WTC11 (cell line): ENCODE data around the gene MTMR6. TPM values are rescaled to one million over a fixed set of nuclear protein-coding genes. Genes with fewer than 3 reads are reported as not detected.

Experiments used
- ATAC-seq: fragments of 200-7000 bp; cut with Tn5 transposase; 2 replicates; pipeline ENCODE4 v1.10.0; 2021; ENCODE audit warnings: mild to moderate bottlenecking, moderate library complexity
- CTCF ChIA-PET: fragments of 300-600 bp; sonication (Branson Sonifier 250); formaldehyde crosslinking; loops from one replicate; lab custom pipeline; 2021; ENCODE audit warnings: antibody characterized with exemption; lab: Charles Lee
- POLR2A ChIA-PET: fragments of 350-600 bp; sonication (Branson Sonifier 250); formaldehyde crosslinking; loops from one replicate; lab custom pipeline; 2021; ENCODE audit warnings: antibody characterized with exemption; lab: Charles Lee
- DNase-seq: peaks from one replicate; pipeline ENCODE4 v3.0.0; 2021; ENCODE audit warnings: low spot score
- H3K27ac Mint-ChIP-seq: 2 replicates; pipeline ENCODE4 v1.8.0; 2021; ENCODE audit warnings: mixed read lengths
- H3K27me3 Mint-ChIP-seq: 2 replicates; pipeline ENCODE4 v1.8.0; 2021; ENCODE audit warnings: low read depth, mild to moderate bottlenecking, moderate library complexity, mixed read lengths
- H3K36me3 Mint-ChIP-seq: 2 replicates; pipeline ENCODE4 v1.8.0; 2021; ENCODE audit warnings: mixed read lengths
- H3K4me1 Mint-ChIP-seq: 2 replicates; pipeline ENCODE4 v1.8.0; 2022; ENCODE audit warnings: mixed read lengths
- H3K4me3 Mint-ChIP-seq: 2 replicates; pipeline ENCODE4 v1.8.0; 2021; ENCODE audit warnings: mild to moderate bottlenecking, moderate library complexity, mixed read lengths
- H3K9me3 Mint-ChIP-seq: 2 replicates; pipeline ENCODE4 v1.8.0; 2021; ENCODE audit warnings: mixed read lengths
- ATF1 ChIP-seq: sonication (generic); formaldehyde crosslinking; IDR thresholded peaks from 2 replicates; pipeline ENCODE4 v1.8.1; 2023; ENCODE audit warnings: mild to moderate bottlenecking, moderate library complexity, missing genetic modification reagents
- ATF6 ChIP-seq: sonication (generic); formaldehyde crosslinking; IDR thresholded peaks from 2 replicates; pipeline ENCODE4 v1.8.1; 2023; ENCODE audit warnings: mild to moderate bottlenecking, missing genetic modification reagents
- E2F1 ChIP-seq: sonication (generic); formaldehyde crosslinking; IDR thresholded peaks from 2 replicates; pipeline ENCODE4 v1.8.0; 2022; ENCODE audit warnings: mild to moderate bottlenecking, missing genetic modification reagents
- E2F4 ChIP-seq: sonication (generic); formaldehyde crosslinking; IDR thresholded peaks from 2 replicates; pipeline ENCODE4 v1.8.1; 2022; ENCODE audit warnings: low read depth, mild to moderate bottlenecking, moderate library complexity, missing genetic modification reagents, borderline replicate concordance
- HMGA2 ChIP-seq: fragments of 250-450 bp; sonication (Bioruptor Pico); IDR thresholded peaks from 2 replicates; pipeline ENCODE4 v1.4.0; 2021; ENCODE audit warnings: mild to moderate bottlenecking, moderate library complexity
- MXD4 ChIP-seq: fragments of 250-450 bp; sonication (Bioruptor Pico); IDR thresholded peaks from 2 replicates; pipeline ENCODE4 v1.8.0; 2021; ENCODE audit warnings: mild to moderate bottlenecking, moderate library complexity, borderline replicate concordance
- NFATC4 ChIP-seq: fragments of 250-450 bp; sonication (Bioruptor Pico); IDR thresholded peaks from 2 replicates; pipeline ENCODE4 v1.9.0; 2021; ENCODE audit warnings: mild to moderate bottlenecking
- NFYB ChIP-seq: sonication (generic); formaldehyde crosslinking; conservative IDR thresholded peaks from 2 replicates; pipeline ENCODE4 v1.8.0; 2022; ENCODE audit warnings: low read depth, missing genetic modification reagents
- OVOL2 ChIP-seq: fragments of 250-450 bp; sonication (Bioruptor Pico); IDR thresholded peaks from 2 replicates; pipeline ENCODE4 v1.9.0; 2021; ENCODE audit warnings: mild to moderate bottlenecking, borderline replicate concordance
- RELA ChIP-seq: sonication (generic); formaldehyde crosslinking; IDR thresholded peaks from 2 replicates; pipeline ENCODE4 v1.8.1; 2022; ENCODE audit warnings: missing genetic modification reagents, mild to moderate bottlenecking, borderline replicate concordance
- SP1 ChIP-seq: sonication (generic); formaldehyde crosslinking; conservative IDR thresholded peaks from 2 replicates; pipeline ENCODE4 v1.8.1; 2022; ENCODE audit warnings: missing genetic modification reagents
- ZNF138 ChIP-seq: sonication (generic); formaldehyde crosslinking; conservative IDR thresholded peaks from 2 replicates; pipeline ENCODE4 v1.8.1; 2022; ENCODE audit warnings: mild to moderate bottlenecking, moderate library complexity, missing genetic modification reagents
- ZNF396 ChIP-seq: fragments of 250-450 bp; sonication (Bioruptor Pico); IDR thresholded peaks from 2 replicates; pipeline ENCODE4 v1.8.0; 2021; ENCODE audit warnings: mild to moderate bottlenecking, moderate library complexity, borderline replicate concordance
- ZNF423 ChIP-seq: fragments of 250-450 bp; sonication (Bioruptor Pico); IDR thresholded peaks from 2 replicates; pipeline ENCODE4 v2.1.2; 2022; ENCODE audit warnings: mild to moderate bottlenecking, moderate library complexity
- ZNF425 ChIP-seq: fragments of 250-450 bp; sonication (Bioruptor Pico); conservative IDR thresholded peaks from 2 replicates; pipeline ENCODE4 v1.9.0; 2021; ENCODE audit warnings: mild to moderate bottlenecking
- ZNF671 ChIP-seq: fragments of 250-450 bp; sonication (Bioruptor Pico); IDR thresholded peaks from 2 replicates; pipeline ENCODE4 v1.8.0; 2021; ENCODE audit warnings: mild to moderate bottlenecking
- total RNA-seq: library from RNA; stranded (reverse); gene quantifications from 3 replicates; pipeline ENCODE4 v1.2.3, GENCODE V29; 2021

MTMR6 gene
- total RNA-seq, 1 experiment from 2014 or later = 8.6 TPM

GRCh38 chr13:25276748-25277147 lies 10.5 kb downstream of the MTMR6 start (continued):
- TF ChIP-seq ATF6 (CRISPR knock-in tag) (no peak), HMGA2 (CRISPR knock-in tag) (no peak)

- Mint-ChIP-seq H3K9me3 (no peaks in the 10 kb centered on the region), H3K36me3 (peaks cover 8% of the 10 kb centered on the region), H3K4me1 (peaks cover 5% of the 10 kb centered on the region; the same call in 1 of the 2 replicates), H3K27me3 (no peaks in the 10 kb centered on the region), H3K4me3 (no peak overlapping the region), H3K27ac (no peak overlapping the region)
- DNase-seq (no peak), ATAC-seq (peak; percentile 38)
- CTCF ChIA-PET = no interaction called here
- TF ChIP-seq HMGA2 (CRISPR knock-in tag) (no peak), ZNF425 (CRISPR knock-in tag) (no peak)
- POLR2A ChIA-PET = no interaction called here
Measured at GRCh38 chr13:25268561-25268960, 18.7 kb downstream of the MTMR6 start.

- peaks cover 5% of the 10 kb centered on the region; the same call in 1 of the 2 replicates for H3K4me1 Mint-ChIP-seq
- POLR2A ChIA-PET = no interaction called here
- TF ChIP-seq MXD4 (no peak), E2F4 (CRISPR knock-in tag) (no peak), ATF1 (CRISPR knock-in tag) (no peak), E2F1 (no peak), RELA (CRISPR knock-in tag) (no peak), ZNF425 (CRISPR knock-in tag) (no peak), ZNF138 (CRISPR knock-in tag) (no peak), NFYB (CRISPR knock-in tag) (no peak), NFATC4 (CRISPR knock-in tag) (no peak), ZNF396 (no peak), OVOL2 (no peak), HMGA2 (CRISPR knock-in tag) (no peak), SP1 (CRISPR knock-in tag) (no peak), ZNF423 (CRISPR knock-in tag) (no peak), ZNF671 (CRISPR knock-in tag) (no peak)
- TF ChIP-seq, all 79 proteins: peak for 0
- ATAC-seq (no peak), DNase-seq (no peak)
- Mint-ChIP-seq H3K36me3 (peaks cover 8% of the 10 kb centered on the region), H3K27ac (no peak overlapping the region), H3K9me3 (no peaks in the 10 kb centered on the region), H3K4me3 (no peak overlapping the region), H3K27me3 (no peaks in the 10 kb centered on the region)
- CTCF ChIA-PET = no interaction called here
Measured at GRCh38 chr13:25267715-25268114, 19.6 kb downstream of the MTMR6 start.
